Keratinocyte (primary cell): ENCODE data around the gene PHAF1. TPM values are rescaled to one million over a fixed set of nuclear protein-coding genes. Genes with fewer than 3 reads are reported as not detected.

Source experiments
- DNase-seq: peaks from one replicate; pipeline ENCODE4 v3.0.0-alpha.2; 2011; ENCODE audit warnings: low read depth, missing footprints, low spot score
- FAIRE-seq: peaks from 2 replicates; lab custom pipeline; 2011; peaks lifted over from hg19 to GRCh38; lab: Jason Lieb, UNC
- H2AFZ ChIP-seq: 2 replicates; pipeline ENCODE4 v1.6.0; 2012; ENCODE audit warnings: low read length, control low read depth, inconsistent platforms; ENCODE audit not compliant: control insufficient read depth
- H3K27ac ChIP-seq: 2 replicates; pipeline ENCODE4 v1.5.1; 2011; ENCODE audit warnings: low read length; ENCODE audit not compliant: control insufficient read depth, insufficient read depth
- H3K27me3 ChIP-seq: 3 replicates; pipeline ENCODE4 v1.6.0; 2011; ENCODE audit warnings: low read length; ENCODE audit not compliant: control insufficient read depth, insufficient read depth; ENCODE audit errors: extremely low read depth
- H3K36me3 ChIP-seq, 2 experiments: 2 replicates in 1 of 2; 3 replicates in 1 of 2; pipeline ENCODE4 v1.5.1; 2011; ENCODE audit warnings: low read length in 2 of 2, mild to moderate bottlenecking in 1 of 2; ENCODE audit not compliant: control insufficient read depth in 2 of 2, insufficient read depth in 2 of 2; ENCODE audit errors: extremely low read depth in 1 of 2
- H3K4me1 ChIP-seq: 3 replicates; pipeline ENCODE4 v1.5.1; 2011; ENCODE audit warnings: low read length; ENCODE audit not compliant: control insufficient read depth, insufficient read depth; ENCODE audit errors: extremely low read depth
- H3K4me2 ChIP-seq: 3 replicates; pipeline ENCODE4 v1.6.0; 2011; ENCODE audit warnings: low read depth, low read length; ENCODE audit not compliant: control insufficient read depth, insufficient read depth; ENCODE audit errors: extremely low read depth
- H3K4me3 ChIP-seq, 3 experiments: fragments of 200-600 bp in 1 of 3; sonication (generic) in 1 of 3; 2 replicates in 2 of 3; 3 replicates in 1 of 3; pipeline ENCODE4 v1.5.1; 2011 to 2016; ENCODE audit warnings: low read length in 3 of 3, mild to moderate bottlenecking in 3 of 3, control low read depth in 2 of 3, inconsistent platforms in 1 of 3, low read depth in 1 of 3, mixed read lengths in 1 of 3, mixed run types in 1 of 3, moderate library complexity in 1 of 3; ENCODE audit not compliant: control insufficient read depth in 2 of 3, insufficient read depth in 2 of 3; ENCODE audit errors: extremely low read depth in 1 of 3
- H3K79me2 ChIP-seq: 2 replicates; pipeline ENCODE4 v1.6.0; 2012; ENCODE audit warnings: low read length; ENCODE audit not compliant: control insufficient read depth, insufficient read depth
- H3K9ac ChIP-seq: 3 replicates; pipeline ENCODE4 v1.6.0; 2011; ENCODE audit warnings: low read length; ENCODE audit not compliant: control insufficient read depth, insufficient read depth; ENCODE audit errors: extremely low read depth
- H3K9me1 ChIP-seq: 3 replicates; pipeline ENCODE4 v1.6.0; 2011; ENCODE audit warnings: low read length; ENCODE audit not compliant: control insufficient read depth, insufficient read depth; ENCODE audit errors: extremely low read depth
- H3K9me3 ChIP-seq: 2 replicates; pipeline ENCODE4 v1.5.1; 2012; ENCODE audit warnings: low read depth, low read length; ENCODE audit not compliant: control insufficient read depth
- H4K20me1 ChIP-seq: 3 replicates; pipeline ENCODE4 v1.6.0; 2011; ENCODE audit warnings: low read length; ENCODE audit not compliant: control insufficient read depth, insufficient read depth; ENCODE audit errors: extremely low read depth
- CTCF ChIP-seq, 3 experiments: IDR thresholded peaks in 1 of 3; conservative IDR thresholded peaks in 1 of 3; optimal IDR thresholded peaks in 1 of 3; 2 replicates in 2 of 3; 3 replicates in 1 of 3; pipeline versions ENCODE3 to v1.5.1; 2011; ENCODE audit warnings: low read length in 3 of 3, mild to moderate bottlenecking in 3 of 3, moderate library complexity in 2 of 3, control low read depth in 1 of 3, inconsistent platforms in 1 of 3; ENCODE audit not compliant: insufficient read depth in 2 of 3; ENCODE audit errors: extremely low read depth in 1 of 3
- EZH2 ChIP-seq: IDR thresholded peaks from one replicate; pipeline ENCODE4 v1.6.1; 2012; ENCODE audit warnings: inconsistent platforms, mild to moderate bottlenecking, low read length, moderate library complexity
- dilution Hi-C: fragments of 300-500 bp; cut with MboI; formaldehyde crosslinking; loops from one replicate; pipeline ENCODE4 v1.7.0; 2020; ENCODE audit warnings: low sequenced_read_pairs; ENCODE audit not compliant: extremely low pct_ligation_motif_present
- polyA plus RNA-seq, 5 experiments: library from polyadenylated mRNA; depleted of rRNA in 3 of 5; stranded (reverse) in 3 of 5; stranded (forward) in 1 of 5; unstranded in 1 of 5; fragments of >200 nt; gene quantifications; 1 replicate in 1 of 5; 2 replicates in 3 of 5; 3 replicates in 1 of 5; pipeline versions ENCODE4 v1.2.1 to v1.2.3, GENCODE V29; 2011 to 2012; ENCODE audit warnings: missing spikeins in 2 of 5, low read depth in 1 of 5, low replicate concordance in 1 of 5

PHAF1 gene
- polyA plus RNA-seq, 1 donor (not counting 4 experiments of a cell fraction or from before 2014, with no cell fraction given): 26.7 TPM

GRCh38 chr16:67170168-67170948, 60.6 kb downstream of the PHAF1 start, which contains the start of gene NOL3:
Gene NOL3 (plus strand): TSS chr16:67170538.
- dilution Hi-C loops: no loop called here
- no peaks in the 10 kb centered on the region for H4K20me1 ChIP-seq
- H3K9ac ChIP-seq: peak within 1 kb of the TSS; percentile 77
- no peaks in the 10 kb centered on the region for H3K36me3 ChIP-seq
- no peaks in the 10 kb centered on the region for H3K9me1 ChIP-seq
- no peak for FAIRE-seq
- no peaks in the 10 kb centered on the region for H3K9me3 ChIP-seq
- peaks cover 36% of the 10 kb centered on the region for H3K4me1 ChIP-seq
- no peaks in the 10 kb centered on the region for H3K79me2 ChIP-seq
- peak within 1 kb of the TSS; percentile 32 for H2AFZ ChIP-seq
- DNase-seq: no peak
- H3K4me3 ChIP-seq: peak within 1 kb of the TSS; percentile 40 to 74 (median 62)
- no peak for TF ChIP-seq EZH2
- no peak for TF ChIP-seq CTCF (optimal IDR thresholded peaks at IDR 0.05 in 1 of 3, IDR thresholded peaks at IDR 0.05 in 1 of 3, conservative IDR thresholded peaks at IDR 0.05 in 1 of 3; ENCODE audit: extremely low read depth in 1 of 3, insufficient read depth in 2 of 3, low read length in 3 of 3)
- H3K4me2 ChIP-seq: peak within 1 kb of the TSS; percentile 77
- no peaks in the 10 kb centered on the region for H3K27me3 ChIP-seq
- H3K27ac ChIP-seq: peak within 1 kb of the TSS; percentile 76

GRCh38 chr16:67170949-67171649, 61.4 kb downstream of the PHAF1 start:
- H3K4me1 ChIP-seq: peaks cover 36% of the 10 kb centered on the region

More at GRCh38 chr16:67170949-67171649, 61.4 kb downstream of the PHAF1 start:
- Histone ChIP-seq H3K79me2 (no peaks in the 10 kb centered on the region), H3K27ac (peak overlapping the region; percentile 76), H3K9me3 (no peaks in the 10 kb centered on the region), H3K9ac (peak overlapping the region; percentile 77), H4K20me1 (no peaks in the 10 kb centered on the region), H3K9me1 (no peaks in the 10 kb centered on the region), H3K36me3 (no peaks in the 10 kb centered on the region), H3K4me2 (peak overlapping the region; percentile 77), H3K27me3 (no peaks in the 10 kb centered on the region), H2AFZ (peak overlapping the region; percentile 12), H3K4me3 (peak overlapping the region; percentile 40 to 69 (median 61))
- peak; percentile 74 for FAIRE-seq
- DNase-seq: no peak
- TF ChIP-seq CTCF (optimal IDR thresholded peaks at IDR 0.05 in 1 of 3, IDR thresholded peaks at IDR 0.05 in 1 of 3, conservative IDR thresholded peaks at IDR 0.05 in 1 of 3; ENCODE audit: extremely low read depth in 1 of 3, insufficient read depth in 2 of 3, low read length in 3 of 3) (no peak), EZH2 (no peak)
- dilution Hi-C loops: no loop called here
